ENCODE measurements around the gene CCDC15.

- TF ChIP-seq CTCF (IDR thresholded peaks at IDR 0.05; ENCODE audit: low read length) (no peak), EZH2 (IDR thresholded peaks at IDR 0.05; ENCODE audit: borderline replicate concordance, low read length) (no peak)
These were observed 11.3 kb upstream of the CCDC15 start for GRCh38 chr11:124942466-124943253.
